Thoracic aorta (tissue), 2 donors: Measurements from ENCODE around the gene C16orf74. TPM values are rescaled to one million over a fixed set of nuclear protein-coding genes. Genes with fewer than 3 reads are reported as not detected.

Experiments
- ATAC-seq: fragments of 150-250 bp; one replicate; pipeline ENCODE4 v1.8.0; 2017; ENCODE audit warnings: low read depth; ENCODE audit not compliant: insufficient number of reproducible peaks, low FRiP score
- DNase-seq: peaks from one replicate; pipeline ENCODE4 v3.0.0-alpha.2; 2020; ENCODE audit warnings: low spot score
- H3K27ac ChIP-seq, 2 donors: fragments of 200-600 bp; sonication (generic); 1 replicate in 1 of 2; 2 replicates in 1 of 2; pipeline ENCODE4 v1.5.1; 2016; ENCODE audit warnings: mild to moderate bottlenecking in 2 of 2, moderate library complexity in 2 of 2
- H3K27me3 ChIP-seq: fragments of 200-600 bp; sonication (generic); replicated peaks from 2 replicates; pipeline ENCODE4 v1.6.0; 2016; ENCODE audit warnings: mild to moderate bottlenecking; ENCODE audit not compliant: insufficient read depth
- H3K36me3 ChIP-seq: fragments of 200-600 bp; sonication (generic); one replicate; pipeline ENCODE4 v1.5.1; 2016
- H3K4me1 ChIP-seq, 2 donors: fragments of 200-600 bp; sonication (generic); 1 replicate in 1 of 2; 2 replicates in 1 of 2; pipeline versions ENCODE4 v1.5.1 to v1.6.0; 2016; ENCODE audit warnings: low read depth in 2 of 2, mild to moderate bottlenecking in 1 of 2; ENCODE audit not compliant: control insufficient read depth in 1 of 2
- H3K4me3 ChIP-seq: fragments of 200-600 bp; sonication (generic); 2 replicates; pipeline ENCODE4 v1.5.1; 2016; ENCODE audit warnings: mild to moderate bottlenecking
- H3K9me3 ChIP-seq: fragments of 200-600 bp; sonication (generic); 2 replicates; pipeline ENCODE4 v1.5.1; 2016
- total RNA-seq, 2 donors: library from RNA; depleted of rRNA; stranded (reverse); fragments of >200 nt; gene quantifications; one replicate each; pipeline versions ENCODE4 v1.1.0 to v1.2.3, GENCODE V29; 2016
- TF ChIP-seq, protein P1 (sequence below): fragments of 200-600 bp; sonication (generic); IDR thresholded peaks from one replicate; pipeline ENCODE4 v1.5.1; 2019; ENCODE audit warnings: antibody characterized with exemption

The C16orf74 gene
- total RNA-seq, 2 donors from 2014 or later = 1.2 TPM; not detected in 1

DNA sequence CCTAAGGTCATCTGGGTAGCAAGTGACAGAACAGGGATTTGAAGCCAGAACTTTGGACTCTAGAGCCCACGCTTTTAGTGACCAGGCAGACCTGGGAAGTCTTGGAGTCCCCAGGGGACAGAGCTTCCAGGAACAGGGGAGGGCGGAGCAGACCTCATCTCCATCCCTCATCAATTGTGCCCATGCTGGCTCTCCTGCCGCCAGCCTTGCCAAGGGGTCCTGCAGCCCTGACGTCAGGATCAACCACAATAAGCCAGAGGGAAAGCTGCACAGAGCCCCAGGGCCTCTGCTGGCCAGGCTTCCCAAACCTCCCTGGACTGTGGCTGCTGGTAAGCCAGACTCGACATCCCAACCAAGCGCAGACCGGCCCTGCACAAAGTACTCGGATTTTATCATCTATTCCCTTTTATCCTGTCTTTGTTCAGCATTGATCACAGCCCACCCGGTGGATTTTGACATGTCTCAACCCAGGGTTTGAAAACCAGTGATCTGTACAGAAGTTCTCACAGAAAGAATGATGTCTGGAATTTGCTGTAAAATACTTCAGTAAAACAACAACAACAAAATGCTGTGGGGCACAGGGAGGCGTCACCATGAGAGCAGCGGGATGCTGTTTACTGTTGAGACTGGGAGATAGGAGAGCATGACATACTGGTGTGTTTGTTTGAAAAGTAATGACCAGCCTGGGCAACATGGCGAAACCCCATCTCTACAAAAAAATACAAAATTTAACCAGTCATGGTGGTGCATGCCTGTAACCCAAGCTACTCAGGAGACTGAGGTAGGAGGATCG lies 11.8 kb downstream of the C16orf74 start:
- TF ChIP-seq, protein P1, sequence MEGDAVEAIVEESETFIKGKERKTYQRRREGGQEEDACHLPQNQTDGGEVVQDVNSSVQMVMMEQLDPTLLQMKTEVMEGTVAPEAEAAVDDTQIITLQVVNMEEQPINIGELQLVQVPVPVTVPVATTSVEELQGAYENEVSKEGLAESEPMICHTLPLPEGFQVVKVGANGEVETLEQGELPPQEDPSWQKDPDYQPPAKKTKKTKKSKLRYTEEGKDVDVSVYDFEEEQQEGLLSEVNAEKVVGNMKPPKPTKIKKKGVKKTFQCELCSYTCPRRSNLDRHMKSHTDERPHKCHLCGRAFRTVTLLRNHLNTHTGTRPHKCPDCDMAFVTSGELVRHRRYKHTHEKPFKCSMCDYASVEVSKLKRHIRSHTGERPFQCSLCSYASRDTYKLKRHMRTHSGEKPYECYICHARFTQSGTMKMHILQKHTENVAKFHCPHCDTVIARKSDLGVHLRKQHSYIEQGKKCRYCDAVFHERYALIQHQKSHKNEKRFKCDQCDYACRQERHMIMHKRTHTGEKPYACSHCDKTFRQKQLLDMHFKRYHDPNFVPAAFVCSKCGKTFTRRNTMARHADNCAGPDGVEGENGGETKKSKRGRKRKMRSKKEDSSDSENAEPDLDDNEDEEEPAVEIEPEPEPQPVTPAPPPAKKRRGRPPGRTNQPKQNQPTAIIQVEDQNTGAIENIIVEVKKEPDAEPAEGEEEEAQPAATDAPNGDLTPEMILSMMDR = no peak
- Histone ChIP-seq H3K4me1 (no peaks in the 10 kb centered on the region), H3K9me3 (no peaks in the 10 kb centered on the region), H3K4me3 (no peak overlapping the region), H3K36me3 (no peaks in the 10 kb centered on the region), H3K27ac (no peak overlapping the region), H3K27me3 (no peaks in the 10 kb centered on the region)
- no peak for DNase-seq
- ATAC-seq = no peak

DNA sequence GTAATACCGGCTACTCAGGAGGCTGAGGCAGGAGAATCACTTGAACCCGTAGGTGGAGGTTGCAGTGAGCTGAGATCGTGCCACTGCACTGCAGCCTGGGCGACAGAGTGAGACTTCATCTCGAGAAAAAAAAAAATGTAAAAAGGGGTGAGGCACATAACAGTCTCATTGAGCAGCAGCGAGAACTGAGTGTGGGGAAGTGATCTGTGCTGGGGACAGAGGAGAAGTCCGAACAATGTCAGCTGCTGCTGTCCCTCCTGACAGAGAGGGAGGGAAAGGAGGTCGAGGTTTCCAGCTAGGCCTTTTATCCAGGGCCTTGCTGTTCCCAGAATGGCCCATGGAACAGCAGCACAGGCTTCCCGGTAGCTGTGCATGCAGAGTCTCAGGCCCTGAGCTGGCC lies 14.0 kb downstream of the C16orf74 start:
- no peak for DNase-seq
- ATAC-seq = no peak

DNA sequence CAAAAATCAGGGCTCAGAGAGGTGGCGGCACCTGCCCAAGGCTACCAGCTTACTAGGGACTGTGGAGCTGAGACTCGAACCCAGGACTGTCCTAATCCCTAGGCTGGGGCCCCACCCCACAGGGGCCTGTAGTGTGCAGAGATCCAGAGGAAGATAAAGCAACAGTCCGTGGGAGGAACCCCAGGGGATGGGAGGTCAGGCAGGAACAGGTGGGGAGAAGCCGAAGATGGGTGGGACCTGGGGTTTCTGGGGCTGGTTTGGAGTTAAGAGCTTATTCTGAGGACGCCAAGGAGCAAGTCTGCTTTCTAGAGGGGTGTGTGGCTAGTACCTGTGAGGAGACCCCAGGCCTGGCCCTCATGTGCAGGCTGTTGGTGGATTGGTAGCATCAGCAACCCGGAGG lies 14.9 kb downstream of the C16orf74 start:
- no peaks in the 10 kb centered on the region for H3K4me1 ChIP-seq
- no peak overlapping the region for H3K27ac ChIP-seq
- no peaks in the 10 kb centered on the region for H3K27me3 ChIP-seq
- H3K9me3 ChIP-seq = no peaks in the 10 kb centered on the region
- no peak overlapping the region for H3K4me3 ChIP-seq
- ATAC-seq = no peak
- H3K36me3 ChIP-seq = no peaks in the 10 kb centered on the region
- TF ChIP-seq, protein P1 = no peak
- no peak for DNase-seq

More for the DNA sequence above, 14.0 kb downstream of the C16orf74 start:
- H3K27ac ChIP-seq = no peak overlapping the region
- no peaks in the 10 kb centered on the region for H3K27me3 ChIP-seq
- H3K4me3 ChIP-seq = no peak overlapping the region
- H3K9me3 ChIP-seq = no peaks in the 10 kb centered on the region
- no peaks in the 10 kb centered on the region for H3K36me3 ChIP-seq
- H3K4me1 ChIP-seq = no peaks in the 10 kb centered on the region
- TF ChIP-seq, protein P1 = no peak

DNA sequence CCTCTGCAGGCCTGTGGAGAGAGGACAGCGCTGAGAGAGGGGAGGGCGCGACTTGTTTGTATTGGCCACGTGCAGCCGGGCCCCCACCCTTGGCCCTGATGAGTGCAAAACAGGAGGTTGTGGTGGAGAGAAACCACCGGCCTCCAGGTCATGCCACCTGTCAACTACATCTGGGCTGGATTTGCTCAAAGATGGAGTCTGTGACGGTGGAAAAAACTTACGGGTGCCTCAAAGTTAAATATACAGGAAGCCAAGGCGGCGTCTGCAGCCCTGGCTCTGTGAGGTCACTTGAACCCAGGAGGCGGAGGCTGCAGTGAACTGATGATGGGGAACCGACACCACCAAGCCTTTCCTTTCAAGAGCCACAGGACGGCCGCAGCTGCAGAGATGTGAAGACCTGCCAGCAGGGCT lies 15.7 kb downstream of the C16orf74 start:
- TF ChIP-seq, protein P1 = no peak
- Histone ChIP-seq H3K27ac (no peak overlapping the region), H3K36me3 (no peaks in the 10 kb centered on the region), H3K27me3 (no peaks in the 10 kb centered on the region), H3K4me3 (no peak overlapping the region), H3K9me3 (no peaks in the 10 kb centered on the region), H3K4me1 (no peaks in the 10 kb centered on the region)
- no peak for DNase-seq
- no peak for ATAC-seq

DNA sequence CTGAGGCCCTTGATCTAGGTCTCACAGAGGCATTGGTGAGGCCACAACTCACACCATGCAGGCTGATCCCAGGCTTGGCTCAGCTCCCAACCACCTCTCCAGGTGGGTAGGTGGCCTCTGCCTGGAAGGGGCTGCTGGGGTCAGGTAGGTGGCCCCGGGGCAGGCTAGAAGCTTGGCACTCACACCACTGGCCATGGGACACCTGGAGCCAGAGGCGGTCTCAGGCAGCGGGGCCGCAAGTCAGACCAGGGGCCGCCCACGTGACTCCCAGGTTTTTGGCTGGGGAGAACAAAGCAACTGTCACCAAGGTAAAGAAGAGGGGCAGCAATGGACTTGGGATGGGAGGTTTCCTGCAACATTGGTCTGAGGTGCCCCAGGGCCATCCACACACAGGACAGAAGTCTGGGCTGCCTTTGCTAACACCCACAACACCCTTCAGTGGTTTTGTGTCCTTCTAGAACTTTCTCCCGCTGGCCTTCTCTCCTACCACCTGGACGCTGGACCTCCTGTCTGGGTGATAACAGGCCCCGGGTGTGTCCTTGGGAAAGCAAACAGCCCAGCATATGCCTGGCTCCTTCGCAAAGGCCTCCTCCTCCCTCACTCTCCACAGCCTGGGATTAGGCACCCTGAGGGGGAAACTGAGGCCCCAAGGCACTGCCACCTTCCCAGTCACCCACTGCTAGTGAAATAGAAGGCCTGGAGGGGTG lies 16.4 kb downstream of the C16orf74 start:
- H3K36me3 ChIP-seq = no peaks in the 10 kb centered on the region
- ATAC-seq = no peak
- H3K4me3 ChIP-seq = no peak overlapping the region
- H3K4me1 ChIP-seq = no peaks in the 10 kb centered on the region
- H3K9me3 ChIP-seq = no peaks in the 10 kb centered on the region
- TF ChIP-seq, protein P1 = no peak
- no peak for DNase-seq
- H3K27ac ChIP-seq = no peak overlapping the region
- H3K27me3 ChIP-seq = no peaks in the 10 kb centered on the region
